GM21526 (cell line): ENCODE data around the gene IFNA1.
A peak's percentile ranks its signal among the peaks of the same experiment; 100 is the strongest.
"Not testable (repeated sequence)": the region's sequence is repeated elsewhere in the genome, so short reads cannot be mapped to it uniquely, and the experiment has no call there.

Source experiments
- ATAC-seq: cut with Tn5 transposase; IDR thresholded peaks from one replicate; pipeline ENCODE4 v1.9.1; 2021; ENCODE audit warnings: moderate library complexity; ENCODE audit not compliant: unreplicated experiment, low FRiP score

IFNA1 gene

GRCh38 chr9:21443849-21444625 lies 3.8 kb downstream of the IFNA1 start:
- peak; percentile 78 for ATAC-seq

GRCh38 chr9:21449312-21449711 lies 9.1 kb downstream of the IFNA1 start:
- ATAC-seq = not testable (repeated sequence)

- no peak for ATAC-seq
Measured at GRCh38 chr9:21450733-21451394, 10.6 kb downstream of the IFNA1 start.

- ATAC-seq = no peak
Measured at GRCh38 chr9:21452681-21453080, 12.4 kb downstream of the IFNA1 start.

GRCh38 chr9:21454149-21454548 lies 13.9 kb downstream of the IFNA1 start:
- ATAC-seq = no peak

GRCh38 chr9:21455320-21455719 lies 15.1 kb downstream of the IFNA1 start:
- ATAC-seq = peak; percentile 92

GRCh38 chr9:21461377-21461776 lies 21.1 kb downstream of the IFNA1 start:
- ATAC-seq = no peak

GRCh38 chr9:21465138-21465537 lies 24.9 kb downstream of the IFNA1 start:
- no peak for ATAC-seq

- no peak for ATAC-seq
Measured at GRCh38 chr9:21465859-21466518, 25.8 kb downstream of the IFNA1 start.

GRCh38 chr9:21470126-21470525 lies 29.9 kb downstream of the IFNA1 start:
- ATAC-seq = no peak

GRCh38 chr9:21473236-21473635 lies 33.0 kb downstream of the IFNA1 start:
- no peak for ATAC-seq

- no peak for ATAC-seq
Measured at GRCh38 chr9:21477466-21477865, 37.2 kb downstream of the IFNA1 start.

GRCh38 chr9:21479152-21479702 lies 39.0 kb downstream of the IFNA1 start:
- no peak for ATAC-seq

GRCh38 chr9:21481470-21482056 lies 41.3 kb downstream of the IFNA1 start:
- no peak for ATAC-seq

GRCh38 chr9:21482213-21482612 lies 42.0 kb downstream of the IFNA1 start, which contains the start of gene IFNE:
IFNE (minus strand) TSS chr9:21482313; CDS start chr9:21481694, 619 bp downstream.
- ATAC-seq = no peak
